HG02970 (cell line): ENCODE measurements around the gene LTF.
"Not testable (repeated sequence)": the region's sequence is repeated elsewhere in the genome, so short reads cannot be mapped to it uniquely, and the experiment has no call there.

ENCODE experiments used
- ATAC-seq: cut with Tn5 transposase; IDR thresholded peaks from one replicate; pipeline ENCODE4 v1.9.1; 2021; ENCODE audit warnings: mild to moderate bottlenecking, moderate library complexity, moderate number of reproducible peaks; ENCODE audit not compliant: unreplicated experiment, low FRiP score

Gene LTF

GRCh38 chr3:46417841-46418611, 46.7 kb downstream of the LTF start:
- no peak for ATAC-seq

GRCh38 chr3:46416811-46417510, 47.7 kb downstream of the LTF start:
- no peak for ATAC-seq

GRCh38 chr3:46416125-46416810, 48.4 kb downstream of the LTF start:
- ATAC-seq = no peak

- ATAC-seq = no peak
Observed at GRCh38 chr3:46414739-46415138, 50.0 kb downstream of the LTF start.

- no peak for ATAC-seq
Observed at GRCh38 chr3:46413951-46414350, 50.8 kb downstream of the LTF start.

- no peak for ATAC-seq
Observed at GRCh38 chr3:46412786-46413298, 51.9 kb downstream of the LTF start.

GRCh38 chr3:46411271-46411670, 53.4 kb downstream of the LTF start:
- no peak for ATAC-seq

GRCh38 chr3:46410669-46411068, 54.0 kb downstream of the LTF start:
- no peak for ATAC-seq

GRCh38 chr3:46409739-46410489, 54.8 kb downstream of the LTF start:
- ATAC-seq = no peak

- ATAC-seq = no peak
Observed at GRCh38 chr3:46408853-46409252, 55.9 kb downstream of the LTF start.

GRCh38 chr3:46407970-46408369, 56.7 kb downstream of the LTF start:
- ATAC-seq = no peak

- no peak for ATAC-seq
Observed at GRCh38 chr3:46406788-46407611, 57.7 kb downstream of the LTF start, which contains the start of the genes CCR5AS and CCRL2. TSS of gene CCR5AS (minus strand) at chr3:46407066. TSS of gene CCRL2 (plus strand) at chr3:46407259. CDS start at chr3:46408080, 821 bp downstream.

- ATAC-seq = no peak
Observed at GRCh38 chr3:46406443-46406787, 58.3 kb downstream of the LTF start.

- no peak for ATAC-seq
Observed at GRCh38 chr3:46405301-46406019, 59.2 kb downstream of the LTF start.

- ATAC-seq = not testable (repeated sequence)
Observed at GRCh38 chr3:46402902-46403301, 61.8 kb downstream of the LTF start.

GRCh38 chr3:46401579-46401978, 63.1 kb downstream of the LTF start:
- ATAC-seq = no peak

- ATAC-seq = no peak
Observed at GRCh38 chr3:46400846-46401245, 63.9 kb downstream of the LTF start.

- ATAC-seq = no peak
Observed at GRCh38 chr3:46400000-46400734, 64.5 kb downstream of the LTF start.
